GM19324 (cell line): Measurements from ENCODE around the gene PEX14.
"Not testable (repeated sequence)": the region's sequence is repeated elsewhere in the genome, so short reads cannot be mapped to it uniquely, and the experiment has no call there.

Source experiments
- ATAC-seq: cut with Tn5 transposase; IDR thresholded peaks from one replicate; pipeline ENCODE4 v1.9.1; 2021; ENCODE audit warnings: mild to moderate bottlenecking, moderate library complexity; ENCODE audit not compliant: unreplicated experiment, low FRiP score

Gene PEX14

DNA sequence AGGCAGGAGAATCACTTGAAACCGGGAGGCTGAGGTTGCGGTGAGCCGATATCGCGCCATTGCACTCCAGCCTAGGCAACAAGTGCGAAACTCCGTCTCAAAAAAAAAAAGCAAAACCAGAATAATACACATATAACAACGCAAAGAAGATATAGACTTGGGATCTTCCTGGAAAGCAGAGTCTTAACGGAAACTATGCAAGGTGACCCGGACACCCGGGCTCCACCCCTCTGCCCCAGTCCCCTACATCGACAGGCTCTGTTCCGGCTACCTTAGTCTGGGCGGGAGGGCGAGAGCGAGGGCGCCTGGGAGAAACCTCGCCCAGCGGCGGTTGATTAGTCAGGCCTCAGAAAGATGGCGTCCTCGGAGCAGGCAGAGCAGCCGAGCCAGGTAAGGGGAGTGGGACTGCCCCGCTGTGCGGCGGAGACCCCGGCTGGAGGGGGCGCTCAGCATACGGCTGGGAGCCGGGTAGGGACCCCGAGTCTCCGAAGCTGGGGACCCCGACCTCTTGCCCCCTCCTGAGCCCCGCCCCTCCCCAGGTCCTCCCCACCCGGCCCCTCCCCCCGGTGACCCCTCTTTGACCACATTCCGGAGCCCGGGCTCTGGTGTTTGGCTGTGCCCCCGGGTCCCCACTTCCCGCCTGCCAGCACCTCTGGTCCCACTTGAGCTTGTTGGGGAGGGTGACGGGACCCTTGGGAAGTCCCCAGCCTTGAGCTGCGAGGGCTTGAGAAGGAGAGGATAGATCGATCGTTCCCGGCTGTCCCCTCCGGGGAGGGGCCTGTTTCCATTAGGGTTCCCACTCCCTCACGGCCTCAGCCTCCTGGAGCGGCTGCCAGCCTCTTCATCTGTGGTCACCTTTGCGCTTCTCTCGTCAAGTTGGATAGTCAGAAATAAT lies at the start of gene PEX14:
Gene PEX14 (plus strand): TSS at position 338 of the 895 bp plus-strand sequence. CDS start 17 bp downstream, at position 355.
- ATAC-seq, result peak; percentile 47

DNA sequence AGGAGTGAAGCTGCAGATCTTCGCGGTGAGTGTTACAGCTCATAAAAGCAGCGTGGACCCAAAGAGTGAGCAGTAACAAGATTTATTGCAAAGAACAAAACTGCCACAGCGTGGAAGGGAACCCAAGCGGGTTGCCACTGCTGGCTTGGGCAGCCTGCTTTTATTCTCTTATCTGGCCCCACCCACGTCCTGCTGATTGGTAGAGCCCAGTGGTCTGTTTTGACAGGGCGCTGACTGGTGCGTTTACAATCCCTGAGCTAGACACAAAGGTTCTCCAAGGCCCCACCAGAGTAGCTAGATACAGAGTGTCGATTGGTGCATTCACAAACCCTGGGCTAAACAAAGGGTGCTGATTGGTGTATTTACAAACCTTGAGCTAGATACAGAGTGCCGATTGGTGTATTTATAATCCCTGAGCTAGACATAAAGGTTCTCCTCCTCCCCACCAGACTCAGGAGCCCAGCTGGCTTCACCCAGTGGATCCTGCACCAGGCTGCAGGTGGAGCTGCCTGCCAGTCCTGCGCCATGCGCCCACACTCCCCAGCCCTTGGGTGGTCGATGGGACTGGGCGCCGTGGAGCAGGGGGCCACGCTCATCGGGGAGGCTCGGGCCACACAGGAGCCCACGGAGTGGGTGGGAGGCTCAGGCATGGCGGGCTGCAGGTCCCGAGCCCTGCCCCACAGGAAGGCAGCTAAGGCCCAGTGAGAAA lies 48.8 kb upstream of the PEX14 start:
- ATAC-seq, result not testable (repeated sequence)

DNA sequence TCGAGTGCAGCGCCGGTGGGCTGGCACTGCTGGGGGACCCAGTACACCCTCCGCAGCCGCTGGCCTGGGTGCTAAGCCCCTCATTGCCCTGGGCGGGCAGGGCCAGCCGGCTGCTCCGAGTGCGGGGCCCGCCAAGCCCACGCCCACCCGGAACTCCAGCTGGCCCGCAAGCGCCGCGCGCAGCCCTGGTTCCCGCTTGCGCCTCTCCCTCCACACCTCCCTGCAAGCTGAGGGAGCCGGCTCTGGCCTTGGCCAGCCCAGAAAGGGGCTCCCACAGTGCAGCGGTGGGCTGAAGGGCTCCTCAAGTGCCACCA lies 48.3 kb upstream of the PEX14 start:
- not testable (repeated sequence) for ATAC-seq

DNA sequence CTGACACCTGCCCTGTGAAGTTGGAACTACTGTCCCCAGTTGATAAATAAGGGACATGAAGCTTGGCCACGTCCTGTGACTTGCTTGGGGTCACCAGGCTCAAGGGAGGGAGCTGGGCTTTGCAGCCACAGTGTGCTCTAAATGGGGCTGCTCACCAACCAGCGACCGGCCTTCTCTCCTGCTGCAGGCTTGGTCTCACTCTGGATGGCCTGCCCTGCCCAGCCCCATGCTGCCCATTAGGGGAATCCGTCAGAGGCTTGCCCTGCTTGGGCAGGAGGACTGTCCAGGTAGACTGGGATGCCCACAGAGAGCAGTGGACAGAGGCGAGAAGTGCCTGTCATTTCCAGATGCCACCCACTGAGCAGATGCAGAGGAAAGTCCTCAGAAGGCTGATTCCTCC lies 45.8 kb upstream of the PEX14 start:
- ATAC-seq, result no peak

DNA sequence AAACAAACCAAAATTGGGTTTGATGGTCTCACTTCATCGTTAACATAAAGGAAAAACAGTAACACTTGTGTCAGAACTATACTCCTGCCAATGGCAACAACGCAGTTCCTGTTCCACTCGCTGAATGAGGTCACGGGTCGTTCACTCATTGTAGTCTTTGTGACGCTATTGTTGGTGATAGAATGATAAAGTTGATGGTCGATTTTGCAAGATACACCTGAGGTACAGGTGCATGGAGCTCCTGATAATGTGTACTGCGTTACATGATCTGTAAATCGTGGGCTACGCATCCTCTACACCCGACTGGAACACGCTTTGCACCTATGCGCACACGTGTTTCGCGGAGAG lies 44.9 kb upstream of the PEX14 start:
- ATAC-seq, result no peak

- ATAC-seq, result peak; percentile 87
These were observed 44.3 kb upstream of the PEX14 start, which contains the start of gene CENPS for GRCh38 chr1:10430216-10431069. Gene CENPS, plus strand, starts transcription at chr1:10430433. Its CDS starts 85 bp downstream, at chr1:10430518.

DNA sequence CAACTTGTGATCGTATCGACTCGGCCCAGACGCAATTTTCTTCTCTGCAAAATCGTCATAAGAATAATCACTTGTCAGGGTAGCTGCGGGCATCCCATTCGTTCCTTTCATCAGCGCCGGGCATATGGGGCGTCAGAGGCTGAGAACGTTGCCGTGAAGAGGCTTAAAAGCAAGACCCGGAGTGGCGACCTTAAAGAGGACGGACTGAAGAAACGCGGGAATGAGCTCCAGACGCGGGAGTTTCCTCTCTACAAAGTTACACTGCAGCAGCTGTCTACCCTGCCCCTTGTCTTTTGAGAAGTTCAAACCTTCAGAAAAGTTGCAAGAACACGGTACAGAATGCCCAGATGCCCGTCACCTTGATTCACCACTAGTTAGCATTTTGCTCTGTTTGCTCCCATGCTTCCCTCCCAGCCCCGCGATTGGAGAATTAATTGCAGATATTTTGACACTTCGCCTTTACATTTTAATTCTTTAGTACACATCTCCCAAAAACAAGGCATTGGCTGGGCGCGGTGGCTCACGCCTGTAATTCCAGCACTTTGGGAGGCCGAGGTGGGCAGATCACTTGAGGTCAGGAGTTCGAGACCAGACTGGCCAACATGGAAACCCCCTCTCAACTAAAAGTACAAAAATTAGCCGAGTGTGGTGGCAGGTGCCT lies 43.5 kb upstream of the PEX14 start:
- no peak for ATAC-seq

- no peak for ATAC-seq
These were observed 41.6 kb upstream of the PEX14 start for GRCh38 chr1:10432910-10433700.

DNA sequence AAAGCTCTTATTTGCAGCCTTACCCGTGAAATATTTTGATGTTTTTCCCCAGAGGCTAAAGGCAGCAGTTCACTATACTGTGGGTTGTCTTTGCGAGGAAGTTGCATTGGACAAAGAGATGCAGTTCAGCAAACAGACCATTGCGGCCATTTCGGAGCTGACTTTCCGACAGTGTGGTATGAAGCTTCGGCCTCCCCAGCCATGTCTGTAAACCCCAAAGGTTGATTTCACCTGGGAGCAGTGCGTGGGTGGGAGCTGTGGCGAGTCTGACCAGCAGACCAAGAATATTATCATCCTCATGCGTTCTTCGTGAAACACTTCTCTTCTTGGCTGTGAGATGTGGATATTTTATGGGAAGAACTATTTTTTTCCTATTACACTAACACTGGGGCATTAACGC lies 41.0 kb upstream of the PEX14 start:
- no peak for ATAC-seq

DNA sequence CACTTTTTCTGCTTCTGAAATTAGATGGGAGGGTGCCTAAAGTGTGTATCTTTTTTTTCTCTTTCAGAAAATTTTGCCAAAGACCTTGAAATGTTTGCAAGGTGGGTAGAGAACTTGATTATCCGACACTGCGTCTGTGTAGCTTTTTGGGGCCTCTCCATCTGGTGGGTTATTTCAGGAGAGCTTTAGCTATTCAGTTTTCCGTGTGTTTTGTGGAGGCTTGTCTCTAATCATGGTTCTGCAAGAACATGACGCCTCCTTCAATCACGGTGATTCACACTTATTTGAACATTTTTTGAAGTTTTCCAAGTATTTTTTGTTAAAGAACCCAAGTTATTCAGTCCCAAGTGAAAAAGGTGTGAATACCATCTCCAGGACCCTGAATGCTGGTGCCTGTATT lies 40.2 kb upstream of the PEX14 start:
- no peak for ATAC-seq

DNA sequence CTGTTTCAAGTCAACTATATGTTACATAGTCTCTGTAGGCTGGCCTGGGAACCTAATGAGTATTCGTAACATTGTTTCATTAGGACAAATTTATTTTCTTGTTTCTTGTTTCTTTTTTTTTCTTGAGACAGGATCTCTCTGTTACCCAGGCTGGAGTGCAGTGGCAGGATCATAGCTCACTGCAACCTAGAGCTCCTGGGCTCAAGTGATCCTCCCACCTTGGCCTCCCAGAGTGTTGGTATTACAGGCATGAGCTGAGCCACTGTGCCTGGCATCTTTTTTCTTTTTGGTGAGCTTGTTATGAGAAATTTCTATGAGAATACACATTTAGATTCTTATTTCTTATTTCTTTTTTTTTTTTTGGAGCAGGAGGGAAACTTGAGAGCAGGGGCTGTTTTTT lies 37.7 kb upstream of the PEX14 start:
- no peak for ATAC-seq

DNA sequence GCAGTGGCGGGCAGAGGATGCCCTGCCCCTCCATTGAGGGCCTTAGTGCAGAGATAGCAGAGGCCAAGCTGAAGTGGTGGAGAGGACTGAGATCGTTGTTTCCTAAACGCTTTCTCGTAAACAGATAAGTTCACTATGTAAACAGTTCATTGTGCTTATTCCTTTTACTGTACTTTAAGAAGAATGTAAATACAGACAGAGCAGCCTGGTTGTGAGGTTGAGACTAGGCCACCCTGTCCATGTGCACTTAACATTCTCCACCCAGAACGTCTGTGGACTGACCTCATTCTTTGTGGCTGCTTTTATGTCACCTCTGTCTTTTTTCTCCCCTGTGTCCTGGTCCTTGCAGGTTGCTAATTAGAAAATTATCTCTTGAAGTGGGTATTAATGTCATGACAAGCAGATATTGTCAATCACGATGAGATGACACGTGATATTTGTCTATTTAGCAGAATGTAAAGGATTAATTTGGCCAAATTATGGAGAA lies 36.0 kb upstream of the PEX14 start:
- no peak for ATAC-seq

- ATAC-seq, result no peak
These were observed 34.4 kb upstream of the PEX14 start for GRCh38 chr1:10440305-10440704.

DNA sequence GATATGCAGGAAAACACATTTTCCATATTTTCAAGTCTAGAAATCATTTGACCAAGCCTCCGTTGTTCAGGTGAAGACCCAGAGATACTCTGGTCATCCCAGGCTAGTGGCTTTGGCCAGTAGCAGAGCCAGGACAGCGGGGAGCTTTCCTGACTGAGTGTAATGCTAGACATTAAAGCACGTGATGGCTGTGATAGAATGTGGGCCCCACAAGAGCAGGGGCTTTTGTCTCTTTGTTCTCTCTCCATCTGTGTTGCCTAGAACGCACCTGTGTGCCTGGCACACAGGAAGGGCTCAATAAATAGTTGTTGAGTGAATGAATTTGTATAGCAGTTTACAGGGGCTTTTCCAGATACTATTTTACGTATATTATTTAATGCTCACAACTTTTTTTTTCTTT lies 34.0 kb upstream of the PEX14 start:
- no peak for ATAC-seq

GRCh38 chr1:10444248-10444647 lies 30.5 kb upstream of the PEX14 start:
- ATAC-seq, result no peak

GRCh38 chr1:10444795-10445397 lies 29.9 kb upstream of the PEX14 start:
- ATAC-seq, result no peak

DNA sequence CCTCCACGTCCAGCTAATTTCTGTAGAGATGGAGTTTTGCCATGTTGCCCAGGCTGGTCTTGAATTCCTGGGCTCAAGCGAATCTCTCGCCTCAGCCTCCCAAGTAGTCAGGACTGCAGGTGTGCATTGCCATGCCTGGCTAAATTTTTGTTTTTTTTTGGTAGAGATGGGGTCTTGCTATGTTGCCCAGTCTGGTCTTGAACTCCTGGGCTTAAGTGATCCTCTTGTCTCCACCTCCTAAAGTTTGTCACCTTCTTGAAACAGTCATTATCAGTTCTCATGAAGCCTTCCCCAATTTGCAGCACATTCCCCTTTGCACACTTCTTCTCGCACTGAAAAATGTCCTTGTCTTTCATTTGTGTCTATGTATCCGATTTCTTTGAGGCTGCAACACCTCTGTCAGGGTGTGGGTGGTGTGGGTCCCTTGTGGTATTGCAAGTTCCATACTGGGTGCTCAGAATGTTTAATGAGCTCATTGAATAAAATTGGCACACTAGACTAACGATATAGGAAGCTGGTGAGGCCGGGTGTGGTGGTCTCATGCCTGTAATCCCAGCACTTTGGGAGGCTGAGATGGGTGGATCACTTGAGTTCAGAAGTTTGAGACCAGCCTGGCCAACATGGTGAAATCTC lies 27.8 kb upstream of the PEX14 start:
- ATAC-seq, result no peak

DNA sequence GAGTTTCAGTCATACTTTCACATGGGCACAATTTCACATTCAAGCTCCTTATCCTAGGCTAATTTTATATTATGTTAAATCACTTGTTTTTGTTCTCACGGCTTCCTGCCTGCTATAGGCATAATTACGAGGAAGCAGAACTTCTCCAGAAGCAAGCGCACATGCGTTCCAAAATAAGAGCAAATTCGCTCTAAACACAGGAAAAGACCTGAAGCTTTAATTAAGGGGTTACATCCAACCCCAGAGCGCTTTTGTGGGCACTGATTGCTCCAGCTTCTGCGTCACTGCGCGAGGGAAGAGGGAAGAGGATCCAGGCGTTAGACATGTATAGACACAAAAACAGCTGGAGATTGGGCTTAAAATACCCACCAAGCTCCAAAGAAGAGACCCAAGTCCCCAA lies 25.0 kb upstream of the PEX14 start, which contains the start of gene CORT:
Gene CORT (plus strand): TSS at position 281 of the 400 bp plus-strand sequence. CDS start 193 bp downstream, outside the sequence.
- no peak for ATAC-seq
